Keratinocyte (primary cell): ENCODE measurements around the gene TEX12. TPM values are rescaled to one million over a fixed set of nuclear protein-coding genes. Genes with fewer than 3 reads are reported as not detected.

ENCODE experiments used
- DNase-seq: peaks from one replicate; pipeline ENCODE4 v3.0.0-alpha.2; 2011; ENCODE audit warnings: low read depth, missing footprints, low spot score
- FAIRE-seq: peaks from 2 replicates; lab custom pipeline; 2011; peaks lifted over from hg19 to GRCh38; lab: Jason Lieb, UNC
- H2AFZ ChIP-seq: 2 replicates; pipeline ENCODE4 v1.6.0; 2012; ENCODE audit warnings: low read length, control low read depth, inconsistent platforms; ENCODE audit not compliant: control insufficient read depth
- H3K27ac ChIP-seq: 2 replicates; pipeline ENCODE4 v1.5.1; 2011; ENCODE audit warnings: low read length; ENCODE audit not compliant: control insufficient read depth, insufficient read depth
- H3K27me3 ChIP-seq: 3 replicates; pipeline ENCODE4 v1.6.0; 2011; ENCODE audit warnings: low read length; ENCODE audit not compliant: control insufficient read depth, insufficient read depth; ENCODE audit errors: extremely low read depth
- H3K36me3 ChIP-seq, 2 experiments: 2 replicates in 1 of 2; 3 replicates in 1 of 2; pipeline ENCODE4 v1.5.1; 2011; ENCODE audit warnings: low read length in 2 of 2, mild to moderate bottlenecking in 1 of 2; ENCODE audit not compliant: control insufficient read depth in 2 of 2, insufficient read depth in 2 of 2; ENCODE audit errors: extremely low read depth in 1 of 2
- H3K4me1 ChIP-seq: 3 replicates; pipeline ENCODE4 v1.5.1; 2011; ENCODE audit warnings: low read length; ENCODE audit not compliant: control insufficient read depth, insufficient read depth; ENCODE audit errors: extremely low read depth
- H3K4me2 ChIP-seq: 3 replicates; pipeline ENCODE4 v1.6.0; 2011; ENCODE audit warnings: low read depth, low read length; ENCODE audit not compliant: control insufficient read depth, insufficient read depth; ENCODE audit errors: extremely low read depth
- H3K4me3 ChIP-seq, 3 experiments: fragments of 200-600 bp in 1 of 3; sonication (generic) in 1 of 3; 2 replicates in 2 of 3; 3 replicates in 1 of 3; pipeline ENCODE4 v1.5.1; 2011 to 2016; ENCODE audit warnings: low read length in 3 of 3, mild to moderate bottlenecking in 3 of 3, control low read depth in 2 of 3, inconsistent platforms in 1 of 3, low read depth in 1 of 3, mixed read lengths in 1 of 3, mixed run types in 1 of 3, moderate library complexity in 1 of 3; ENCODE audit not compliant: control insufficient read depth in 2 of 3, insufficient read depth in 2 of 3; ENCODE audit errors: extremely low read depth in 1 of 3
- H3K79me2 ChIP-seq: 2 replicates; pipeline ENCODE4 v1.6.0; 2012; ENCODE audit warnings: low read length; ENCODE audit not compliant: control insufficient read depth, insufficient read depth
- H3K9ac ChIP-seq: 3 replicates; pipeline ENCODE4 v1.6.0; 2011; ENCODE audit warnings: low read length; ENCODE audit not compliant: control insufficient read depth, insufficient read depth; ENCODE audit errors: extremely low read depth
- H3K9me1 ChIP-seq: 3 replicates; pipeline ENCODE4 v1.6.0; 2011; ENCODE audit warnings: low read length; ENCODE audit not compliant: control insufficient read depth, insufficient read depth; ENCODE audit errors: extremely low read depth
- H3K9me3 ChIP-seq: 2 replicates; pipeline ENCODE4 v1.5.1; 2012; ENCODE audit warnings: low read depth, low read length; ENCODE audit not compliant: control insufficient read depth
- H4K20me1 ChIP-seq: 3 replicates; pipeline ENCODE4 v1.6.0; 2011; ENCODE audit warnings: low read length; ENCODE audit not compliant: control insufficient read depth, insufficient read depth; ENCODE audit errors: extremely low read depth
- CTCF ChIP-seq, 3 experiments: IDR thresholded peaks in 1 of 3; conservative IDR thresholded peaks in 1 of 3; optimal IDR thresholded peaks in 1 of 3; 2 replicates in 2 of 3; 3 replicates in 1 of 3; pipeline versions ENCODE3 to v1.5.1; 2011; ENCODE audit warnings: low read length in 3 of 3, mild to moderate bottlenecking in 3 of 3, moderate library complexity in 2 of 3, control low read depth in 1 of 3, inconsistent platforms in 1 of 3; ENCODE audit not compliant: insufficient read depth in 2 of 3; ENCODE audit errors: extremely low read depth in 1 of 3
- EZH2 ChIP-seq: IDR thresholded peaks from one replicate; pipeline ENCODE4 v1.6.1; 2012; ENCODE audit warnings: inconsistent platforms, mild to moderate bottlenecking, low read length, moderate library complexity
- dilution Hi-C: fragments of 300-500 bp; cut with MboI; formaldehyde crosslinking; loops from one replicate; pipeline ENCODE4 v1.7.0; 2020; ENCODE audit warnings: low sequenced_read_pairs; ENCODE audit not compliant: extremely low pct_ligation_motif_present
- polyA plus RNA-seq, 5 experiments: library from polyadenylated mRNA; depleted of rRNA in 3 of 5; stranded (reverse) in 3 of 5; stranded (forward) in 1 of 5; unstranded in 1 of 5; fragments of >200 nt; gene quantifications; 1 replicate in 1 of 5; 2 replicates in 3 of 5; 3 replicates in 1 of 5; pipeline versions ENCODE4 v1.2.1 to v1.2.3, GENCODE V29; 2011 to 2012; ENCODE audit warnings: missing spikeins in 2 of 5, low read depth in 1 of 5, low replicate concordance in 1 of 5

Gene TEX12
- polyA plus RNA-seq, 1 donor (not counting 4 experiments of a cell fraction or from before 2014, with no cell fraction given), result not detected

DNA sequence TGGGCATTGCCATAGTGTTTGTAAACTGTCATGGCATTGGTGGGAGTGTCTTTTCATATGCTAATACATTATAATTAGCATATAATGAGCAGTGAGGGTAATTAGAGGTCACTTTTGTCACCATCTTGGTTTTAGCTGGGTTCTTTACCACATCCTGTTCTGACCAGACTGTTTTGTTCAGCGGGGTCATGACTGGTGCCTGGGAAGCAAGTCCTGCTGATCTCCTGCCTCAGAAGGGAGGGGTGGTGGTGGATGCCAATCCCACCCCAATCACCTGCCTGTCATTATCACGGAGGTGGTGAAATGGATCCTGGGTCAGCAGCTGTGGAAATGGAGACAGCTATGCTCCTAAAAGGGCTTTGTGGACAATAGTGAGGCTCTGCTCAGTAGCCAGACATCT lies 34.4 kb upstream of the TEX12 start:
- H3K9ac ChIP-seq, result no peak overlapping the region
- peaks cover 30% of the 10 kb centered on the region for H3K4me1 ChIP-seq
- no peak for TF ChIP-seq EZH2
- no peak for TF ChIP-seq CTCF (optimal IDR thresholded peaks at IDR 0.05 in 1 of 3, IDR thresholded peaks at IDR 0.05 in 1 of 3, conservative IDR thresholded peaks at IDR 0.05 in 1 of 3; ENCODE audit: extremely low read depth in 1 of 3, insufficient read depth in 2 of 3, low read length in 3 of 3)
- H3K9me3 ChIP-seq, result no peaks in the 10 kb centered on the region
- H3K79me2 ChIP-seq, result no peaks in the 10 kb centered on the region
- no peaks in the 10 kb centered on the region for H4K20me1 ChIP-seq
- dilution Hi-C loops, result no loop called here
- no peak for FAIRE-seq
- H3K36me3 ChIP-seq, result no peaks in the 10 kb centered on the region
- H3K4me2 ChIP-seq, result no peak overlapping the region
- peaks cover 3% of the 10 kb centered on the region for H3K9me1 ChIP-seq
- no peak overlapping the region for H3K4me3 ChIP-seq
- no peaks in the 10 kb centered on the region for H3K27me3 ChIP-seq
- no peak overlapping the region for H2AFZ ChIP-seq
- no peak for DNase-seq
- H3K27ac ChIP-seq, result no peak overlapping the region

- Histone ChIP-seq H3K4me2 (no peak overlapping the region), H3K9ac (no peak overlapping the region), H4K20me1 (no peaks in the 10 kb centered on the region), H2AFZ (no peak overlapping the region), H3K27ac (no peak overlapping the region), H3K9me1 (no peaks in the 10 kb centered on the region), H3K79me2 (no peaks in the 10 kb centered on the region), H3K9me3 (no peaks in the 10 kb centered on the region), H3K4me3 (no peak overlapping the region), H3K27me3 (no peaks in the 10 kb centered on the region), H3K36me3 (no peaks in the 10 kb centered on the region), H3K4me1 (peaks cover 17% of the 10 kb centered on the region)
- DNase-seq, result no peak
- FAIRE-seq, result no peak
- TF ChIP-seq EZH2, result no peak
- no peak for TF ChIP-seq CTCF (optimal IDR thresholded peaks at IDR 0.05 in 1 of 3, IDR thresholded peaks at IDR 0.05 in 1 of 3, conservative IDR thresholded peaks at IDR 0.05 in 1 of 3; ENCODE audit: extremely low read depth in 1 of 3, insufficient read depth in 2 of 3, low read length in 3 of 3)
- dilution Hi-C loops, result no loop called here
Observed at GRCh38 chr11:112134473-112134872, 32.7 kb upstream of the TEX12 start.
